ENCODE data around the gene SP2.
"Not testable (repeated sequence)": the region's sequence is repeated elsewhere in the genome, so short reads cannot be mapped to it uniquely, and the experiment has no call there.

The SP2 gene

GRCh38 chr17:47924785-47925677, 29.0 kb downstream of the SP2 start:
- DNase-seq: no peak

DNA sequence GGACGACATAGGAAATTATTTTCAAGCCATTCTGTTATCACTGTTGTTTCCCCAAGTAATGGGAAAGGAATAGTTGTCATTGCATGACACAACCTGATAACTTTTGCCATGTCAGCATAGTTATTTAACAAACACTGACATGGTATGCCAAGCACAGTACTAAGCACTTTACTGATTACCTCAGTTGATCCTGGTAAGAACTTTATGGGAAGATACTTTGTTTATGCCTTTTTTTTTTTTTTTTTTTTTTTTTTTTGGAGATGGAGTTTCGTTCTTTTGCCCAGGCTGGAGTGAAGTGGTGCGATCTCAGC, 29.6 kb downstream of the SP2 start:
- DNase-seq: no peak

DNA sequence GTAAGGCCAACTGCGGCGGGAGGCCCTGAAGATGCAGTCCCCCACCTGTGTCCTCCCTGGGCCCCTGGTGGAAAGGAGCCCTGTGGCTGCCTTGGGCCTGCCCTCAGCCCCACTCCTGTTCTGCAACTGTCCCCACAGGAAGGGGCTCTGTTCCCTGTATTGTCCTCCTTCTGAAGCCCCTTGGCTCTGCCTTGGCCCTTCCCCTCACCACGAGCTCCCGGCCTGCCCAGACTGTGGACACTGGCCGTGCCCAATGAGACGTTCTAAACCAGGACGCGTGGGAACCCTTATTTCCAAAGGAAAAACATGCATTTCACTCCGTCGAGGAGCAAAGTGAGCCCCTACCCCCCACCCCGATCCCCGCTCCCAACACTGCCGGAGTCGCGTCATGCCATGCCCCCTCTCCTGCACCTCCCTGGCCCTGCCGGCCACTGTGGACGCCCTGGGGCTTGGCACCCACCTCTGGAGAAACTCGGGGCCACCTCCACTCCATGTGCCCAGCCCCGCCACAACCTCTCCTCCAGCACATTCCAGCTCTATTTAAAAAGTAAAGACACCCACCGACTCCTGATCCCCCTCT, 31.9 kb downstream of the SP2 start:
- no peak for DNase-seq

- DNase-seq: no peak
Measured at GRCh38 chr17:47928415-47928814, 32.4 kb downstream of the SP2 start.

DNA sequence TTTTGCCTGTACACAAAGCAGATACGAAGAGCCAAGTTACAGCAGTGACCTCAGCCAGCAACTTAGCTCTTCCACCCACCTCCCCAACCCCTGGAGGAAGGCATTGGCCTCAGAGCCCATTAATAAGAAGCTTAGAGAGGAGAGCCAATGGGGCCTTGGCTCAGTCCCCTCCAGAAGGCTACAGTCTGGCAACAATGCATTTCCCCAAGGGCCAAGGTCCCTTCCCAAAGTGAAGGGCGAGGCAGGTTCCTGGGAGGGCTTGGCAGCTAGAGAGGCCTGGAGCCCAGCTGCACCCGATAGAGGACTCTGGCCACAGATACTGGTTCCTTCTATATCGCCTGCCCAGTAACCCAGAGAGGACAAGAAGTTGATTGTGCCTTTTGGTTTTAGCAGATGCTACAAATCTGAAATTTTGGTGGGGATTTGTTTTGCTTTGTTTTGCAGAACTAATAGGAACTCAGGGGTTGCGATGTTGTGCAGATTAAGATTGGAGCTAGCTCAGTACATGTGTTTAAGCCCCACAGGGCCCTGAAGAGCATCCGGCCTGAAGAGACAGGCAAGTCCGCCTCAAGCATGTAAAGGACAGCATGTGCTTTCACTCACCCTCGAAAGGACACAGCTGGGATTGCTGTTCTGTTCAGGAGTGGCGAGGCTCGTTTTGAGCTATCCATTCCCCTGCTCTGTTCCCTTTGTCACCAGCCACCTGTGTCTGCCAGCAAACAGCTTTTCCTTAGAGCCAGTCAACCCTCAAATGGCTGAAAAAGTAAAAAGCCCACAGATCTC, 33.4 kb downstream of the SP2 start:
- DNase-seq: no peak

GRCh38 chr17:47931848-47932247, 35.8 kb downstream of the SP2 start:
- DNase-seq: no peak

DNA sequence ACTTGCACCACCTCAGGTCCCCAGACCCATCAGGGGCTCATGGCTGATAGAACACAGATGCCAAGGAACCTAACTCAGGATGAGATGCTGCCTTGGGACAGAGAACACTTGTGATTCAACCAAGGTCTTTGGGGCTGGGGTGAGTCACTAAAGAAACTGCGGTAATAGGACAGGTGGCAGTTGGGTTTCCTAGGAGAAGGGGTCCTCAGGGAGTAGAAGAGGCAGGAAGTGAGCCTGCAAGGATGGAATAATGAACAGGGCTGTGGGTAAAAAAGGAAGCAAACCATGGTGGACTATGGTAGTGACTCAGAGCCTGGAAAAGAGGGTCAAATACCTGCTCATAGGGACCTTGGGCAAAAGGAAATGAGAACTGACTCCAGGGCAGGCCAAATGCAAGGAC, 38.8 kb downstream of the SP2 start:
- DNase-seq: no peak

DNA sequence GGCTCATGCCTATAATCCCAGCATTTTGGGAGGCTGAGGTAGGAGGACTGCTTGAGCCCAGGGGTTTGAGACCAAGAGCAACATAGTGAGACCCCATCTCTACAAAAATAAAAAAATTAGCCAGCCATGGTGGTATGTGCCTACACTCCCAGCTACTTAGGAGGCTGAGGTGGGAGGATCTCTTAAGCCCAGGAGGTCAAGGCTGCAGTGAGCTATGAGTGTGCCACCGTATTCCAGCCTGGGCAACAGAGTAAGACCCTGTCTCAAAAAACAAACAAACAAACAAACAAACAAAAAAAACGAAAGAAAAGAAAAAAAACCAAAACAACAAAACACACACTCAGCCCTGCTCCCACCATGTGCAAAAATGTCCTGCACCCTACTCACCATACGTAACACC, 39.4 kb downstream of the SP2 start:
- not testable (repeated sequence) for DNase-seq

- no peak for DNase-seq
Measured at GRCh38 chr17:47935961-47936360, 39.9 kb downstream of the SP2 start.

- no peak for DNase-seq
Measured at GRCh38 chr17:47937941-47938340, 41.9 kb downstream of the SP2 start.

- peak; percentile 100 for DNase-seq
Measured at GRCh38 chr17:47941246-47942095, 45.4 kb downstream of the SP2 start, which contains the start of gene PNPO. PNPO (plus strand) TSS chr17:47941571; CDS start chr17:47941676, 105 bp downstream.

DNA sequence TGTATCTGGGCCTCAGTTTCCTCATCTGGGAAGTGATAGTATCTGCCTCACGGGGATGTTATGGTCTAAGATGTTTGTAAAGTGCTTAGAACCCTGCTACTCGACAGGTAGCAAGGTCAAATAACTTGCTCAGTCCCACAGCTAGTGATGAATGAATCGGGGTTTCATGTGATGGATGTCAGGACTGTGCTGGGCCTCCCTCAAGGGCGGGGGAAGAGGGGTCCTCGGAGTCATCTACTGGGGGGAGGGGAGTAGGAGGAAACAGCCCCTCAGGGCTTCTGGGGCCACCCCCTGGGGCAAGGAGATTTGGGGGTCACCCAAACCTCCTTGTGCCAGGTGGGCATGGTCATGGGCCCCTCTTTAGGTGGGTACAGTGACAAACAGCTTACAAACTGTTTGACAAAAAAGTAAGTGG, 46.1 kb downstream of the SP2 start:
- DNase-seq: no peak

GRCh38 chr17:47942568-47942967, 46.5 kb downstream of the SP2 start:
- no peak for DNase-seq

DNA sequence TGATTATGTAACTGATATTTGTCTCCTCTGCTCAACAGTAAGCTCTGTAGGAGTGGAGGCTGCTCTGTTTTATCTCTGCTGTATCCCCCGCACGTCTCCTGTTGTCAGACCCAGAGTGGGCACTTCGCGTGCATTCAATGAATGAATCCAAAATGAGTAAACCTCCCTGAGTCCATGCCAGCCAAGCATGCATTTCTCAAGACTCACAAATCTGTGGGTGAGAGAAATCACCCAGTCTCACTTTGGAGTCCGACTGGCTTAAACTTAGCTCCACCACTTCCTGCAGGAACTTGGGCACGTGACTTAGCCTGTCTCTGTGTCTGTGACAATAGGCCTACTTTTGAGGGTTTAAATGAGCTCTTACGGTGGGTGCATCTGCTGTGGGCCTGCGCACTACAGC, 49.0 kb downstream of the SP2 start:
- peak; percentile 27 to 49 for DNase-seq

GRCh38 chr17:47945529-47946508, 49.8 kb downstream of the SP2 start:
- peak; percentile 17 to 38 for DNase-seq

- no peak for DNase-seq
Measured at GRCh38 chr17:47946516-47946915, 50.5 kb downstream of the SP2 start.

GRCh38 chr17:47946929-47947397, 50.9 kb downstream of the SP2 start:
- peak; percentile 79 to 90 for DNase-seq

DNA sequence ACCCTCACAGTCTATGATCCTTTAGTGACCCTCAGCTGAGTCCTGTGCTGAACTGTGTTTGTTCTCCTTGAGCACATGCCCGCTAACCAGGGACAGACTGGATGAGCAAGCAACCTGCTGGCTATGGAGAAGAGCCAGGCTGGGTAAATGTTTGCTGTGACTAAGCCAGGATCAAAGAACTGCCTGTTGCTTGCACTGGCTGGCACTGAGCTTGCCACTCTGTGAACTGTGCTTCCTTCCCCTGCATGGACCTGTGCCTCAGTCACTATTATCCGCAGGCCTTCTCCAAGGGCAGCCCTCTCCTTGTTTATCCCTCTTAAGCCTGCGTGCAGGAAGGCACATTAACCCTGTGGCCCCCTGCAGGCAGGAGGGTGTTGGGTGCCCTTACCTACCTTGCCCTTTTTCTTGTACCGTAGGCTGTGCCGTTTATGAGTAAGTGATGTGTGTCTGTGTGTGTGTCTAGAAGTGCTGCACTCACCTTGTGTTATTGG, 52.7 kb downstream of the SP2 start:
- DNase-seq: peak; percentile 38 to 40

DNA sequence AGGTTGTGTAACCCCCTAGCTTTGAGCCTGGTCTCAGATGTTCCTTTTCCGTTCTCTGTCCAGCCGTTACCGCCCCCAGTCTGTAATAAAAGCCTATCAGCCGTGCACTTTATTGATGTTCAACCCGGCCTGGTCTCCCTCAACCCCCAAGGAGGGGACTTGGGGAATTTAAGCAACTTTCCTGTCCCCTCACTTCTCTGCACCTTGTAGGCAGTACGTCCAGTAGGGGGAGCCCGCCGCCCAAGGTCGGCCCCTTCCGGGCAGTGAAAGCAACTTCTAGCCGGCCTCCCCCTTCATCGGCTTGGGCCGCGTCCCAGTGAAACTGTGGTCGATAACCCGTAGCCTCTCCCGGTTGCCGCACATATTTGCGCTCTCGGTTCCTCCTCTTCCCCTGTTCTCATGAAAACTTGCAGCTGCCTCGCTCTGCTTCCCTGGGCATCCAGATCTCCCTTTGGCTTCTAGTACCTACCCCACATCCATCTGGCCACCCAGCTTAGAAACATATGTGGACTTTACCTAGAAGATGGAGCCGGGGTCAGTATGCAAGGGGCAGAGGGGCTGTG, 53.2 kb downstream of the SP2 start:
- DNase-seq: peak; percentile 73 to 84

- DNase-seq: peak; percentile 66 to 67
Measured at GRCh38 chr17:47949946-47950345, 53.9 kb downstream of the SP2 start.

DNA sequence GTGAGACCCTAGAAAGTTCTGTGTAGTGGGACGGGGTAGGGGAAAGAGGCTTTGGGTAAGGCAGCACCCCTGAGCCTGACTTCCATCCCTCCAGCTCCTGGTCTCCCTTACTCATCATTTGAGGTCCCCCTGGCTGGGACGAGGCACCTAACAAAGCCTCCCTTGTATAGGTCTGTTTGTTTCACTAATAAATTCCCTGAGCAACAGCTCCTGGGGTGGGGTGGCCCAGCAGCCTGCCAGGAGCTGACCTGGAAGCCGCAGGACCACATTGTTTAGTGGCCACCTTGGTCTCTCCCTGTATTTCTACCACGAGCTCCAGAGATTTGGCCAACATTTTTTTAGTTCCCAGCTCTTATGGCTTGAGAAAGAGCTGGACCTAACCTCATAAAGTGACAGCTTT, 54.4 kb downstream of the SP2 start:
- DNase-seq: no peak

Measured in Kasumi-1 (cell line).